Neural progenitor cell (in vitro differentiated cells): ENCODE results near the gene PTPN4. TPM values are rescaled to one million over a fixed set of nuclear protein-coding genes. Genes with fewer than 3 reads are reported as not detected.
A peak's percentile ranks its signal among the peaks of the same experiment; 100 is the strongest.

ENCODE experiments used
- DNase-seq: peaks from one replicate; pipeline ENCODE4 v3.0.0-alpha.2; 2016; ENCODE audit warnings: low spot score
- H2AFZ ChIP-seq: fragments of 200-600 bp; sonication (generic); replicated peaks from 2 replicates; pipeline ENCODE4 v1.6.1; 2016; ENCODE audit warnings: antibody characterized with exemption
- H3F3A ChIP-seq: fragments of 200-600 bp; sonication (generic); 2 replicates; pipeline ENCODE4 v1.6.1; 2016; ENCODE audit warnings: antibody characterized with exemption, low read depth
- H3K27ac ChIP-seq: fragments of 200-600 bp; sonication (generic); 2 replicates; pipeline ENCODE4 v1.5.1; 2016; ENCODE audit warnings: mild to moderate bottlenecking
- H3K27me3 ChIP-seq: fragments of 200-600 bp; sonication (generic); 2 replicates; pipeline ENCODE4 v1.6.1; 2016; ENCODE audit warnings: mild to moderate bottlenecking, moderate library complexity
- H3K36me3 ChIP-seq: fragments of 200-600 bp; sonication (generic); 2 replicates; pipeline ENCODE4 v1.5.1; 2016
- H3K4me1 ChIP-seq: fragments of 200-600 bp; sonication (generic); 2 replicates; pipeline ENCODE4 v1.6.1; 2016; ENCODE audit warnings: mixed run types
- H3K4me2 ChIP-seq: fragments of 200-600 bp; sonication (generic); 2 replicates; pipeline ENCODE4 v1.6.1; 2016
- H3K4me3 ChIP-seq: fragments of 200-600 bp; sonication (generic); 2 replicates; pipeline ENCODE4 v1.5.1; 2016
- H3K79me2 ChIP-seq: fragments of 200-600 bp; sonication (generic); 2 replicates; pipeline ENCODE4 v1.6.1; 2016; ENCODE audit warnings: low read depth
- H3K9ac ChIP-seq: fragments of 200-600 bp; sonication (generic); 2 replicates; pipeline ENCODE4 v1.6.1; 2016
- H3K9me3 ChIP-seq: fragments of 200-600 bp; sonication (generic); 2 replicates; pipeline ENCODE4 v1.5.1; 2016; ENCODE audit warnings: low read depth
- H4K20me1 ChIP-seq: fragments of 200-600 bp; sonication (generic); 2 replicates; pipeline ENCODE4 v1.6.1; 2016; ENCODE audit warnings: low read depth
- H3K27ac Mint-ChIP-seq: 3 replicates; pipeline ENCODE4 v1.8.0; 2021; ENCODE audit warnings: mixed read lengths
- H3K27me3 Mint-ChIP-seq: 2 replicates; pipeline ENCODE4 v1.8.0; 2022; ENCODE audit warnings: low read depth, mild to moderate bottlenecking, inconsistent platforms, moderate library complexity, mixed read lengths; ENCODE audit not compliant: insufficient read depth
- H3K36me3 Mint-ChIP-seq: 3 replicates; pipeline ENCODE4 v1.8.0; 2021; ENCODE audit warnings: mixed read lengths
- H3K4me1 Mint-ChIP-seq: 3 replicates; pipeline ENCODE4 v1.8.0; 2021; ENCODE audit warnings: mixed read lengths
- H3K4me3 Mint-ChIP-seq: 3 replicates; pipeline ENCODE4 v1.8.0; 2021; ENCODE audit warnings: mild to moderate bottlenecking, moderate library complexity, mixed read lengths
- H3K9me3 Mint-ChIP-seq: 3 replicates; pipeline ENCODE4 v1.8.0; 2020; ENCODE audit warnings: mixed read lengths
- EZH2 ChIP-seq: fragments of 200-600 bp; sonication (generic); IDR thresholded peaks from 2 replicates; pipeline ENCODE4 v1.6.1; 2017; ENCODE audit warnings: antibody characterized with exemption, mild to moderate bottlenecking, moderate library complexity
- EZH2phosphoT487 ChIP-seq: fragments of 200-600 bp; sonication (generic); IDR thresholded peaks from 2 replicates; pipeline ENCODE4 v1.6.1; 2017; ENCODE audit warnings: antibody characterized with exemption
- total RNA-seq: library from RNA; depleted of rRNA; stranded (reverse); fragments of >200 nt; gene quantifications from 2 replicates; pipeline ENCODE4 v1.2.3, GENCODE V29; 2015; ENCODE audit warnings: low replicate concordance
- TF ChIP-seq, protein P1 (sequence below): fragments of 200-600 bp; sonication (generic); IDR thresholded peaks from 2 replicates; pipeline ENCODE4 v1.5.1; 2017; ENCODE audit warnings: antibody characterized with exemption, mild to moderate bottlenecking

Gene PTPN4
- total RNA-seq, 1 donor from 2014 or later = 51.8 TPM

GRCh38 chr2:119758881-119759450, 756 bp upstream of the PTPN4 start:
- H3K4me1 ChIP-seq = peaks cover 26% of the 10 kb centered on the region
- DNase-seq = peak; percentile 16
- no peak overlapping the region for H3K9ac ChIP-seq
- H3K27me3 ChIP-seq = no peaks in the 10 kb centered on the region
- peak overlapping the region; percentile 84 for H2AFZ ChIP-seq
- H3K4me2 ChIP-seq = peak overlapping the region; percentile 79
- Mint-ChIP-seq H3K27me3 (no peaks in the 10 kb centered on the region), H3K36me3 (no peaks in the 10 kb centered on the region), H3K9me3 (no peaks in the 10 kb centered on the region), H3K27ac (no peak overlapping the region), H3K4me3 (peak overlapping the region; percentile 90), H3K4me1 (peaks cover 25% of the 10 kb centered on the region)
- TF ChIP-seq EZH2 = no peak
- TF ChIP-seq, protein P1, sequence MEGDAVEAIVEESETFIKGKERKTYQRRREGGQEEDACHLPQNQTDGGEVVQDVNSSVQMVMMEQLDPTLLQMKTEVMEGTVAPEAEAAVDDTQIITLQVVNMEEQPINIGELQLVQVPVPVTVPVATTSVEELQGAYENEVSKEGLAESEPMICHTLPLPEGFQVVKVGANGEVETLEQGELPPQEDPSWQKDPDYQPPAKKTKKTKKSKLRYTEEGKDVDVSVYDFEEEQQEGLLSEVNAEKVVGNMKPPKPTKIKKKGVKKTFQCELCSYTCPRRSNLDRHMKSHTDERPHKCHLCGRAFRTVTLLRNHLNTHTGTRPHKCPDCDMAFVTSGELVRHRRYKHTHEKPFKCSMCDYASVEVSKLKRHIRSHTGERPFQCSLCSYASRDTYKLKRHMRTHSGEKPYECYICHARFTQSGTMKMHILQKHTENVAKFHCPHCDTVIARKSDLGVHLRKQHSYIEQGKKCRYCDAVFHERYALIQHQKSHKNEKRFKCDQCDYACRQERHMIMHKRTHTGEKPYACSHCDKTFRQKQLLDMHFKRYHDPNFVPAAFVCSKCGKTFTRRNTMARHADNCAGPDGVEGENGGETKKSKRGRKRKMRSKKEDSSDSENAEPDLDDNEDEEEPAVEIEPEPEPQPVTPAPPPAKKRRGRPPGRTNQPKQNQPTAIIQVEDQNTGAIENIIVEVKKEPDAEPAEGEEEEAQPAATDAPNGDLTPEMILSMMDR = no peak
- TF ChIP-seq EZH2phosphoT487 = no peak
- peaks cover 24% of the 10 kb centered on the region for H3F3A ChIP-seq
- peak overlapping the region; percentile 98 for H3K4me3 ChIP-seq
- peaks cover 9% of the 10 kb centered on the region for H4K20me1 ChIP-seq
- no peaks in the 10 kb centered on the region for H3K36me3 ChIP-seq
- no peak overlapping the region for H3K27ac ChIP-seq
- H3K79me2 ChIP-seq = peaks cover 39% of the 10 kb centered on the region
- H3K9me3 ChIP-seq = no peaks in the 10 kb centered on the region

GRCh38 chr2:119760237-119760955, 674 bp downstream of the PTPN4 start:
- Mint-ChIP-seq H3K27ac (peak overlapping the region; percentile 12), H3K4me1 (peaks cover 29% of the 10 kb centered on the region), H3K36me3 (peaks cover 3% of the 10 kb centered on the region), H3K27me3 (no peaks in the 10 kb centered on the region), H3K9me3 (peaks cover 4% of the 10 kb centered on the region), H3K4me3 (peak overlapping the region; percentile 87)
- Histone ChIP-seq H3K27me3 (no peaks in the 10 kb centered on the region), H3K9ac (peak overlapping the region; percentile 87), H3K4me1 (peaks cover 34% of the 10 kb centered on the region), H3K4me3 (peak overlapping the region; percentile 98), H3K27ac (peak overlapping the region; percentile 96), H3K4me2 (peak overlapping the region; percentile 97), H4K20me1 (peaks cover 20% of the 10 kb centered on the region), H3K9me3 (no peaks in the 10 kb centered on the region), H3F3A (peaks cover 24% of the 10 kb centered on the region), H3K79me2 (peaks cover 53% of the 10 kb centered on the region), H2AFZ (peak overlapping the region; percentile 74), H3K36me3 (no peaks in the 10 kb centered on the region)
- no peak for DNase-seq
- TF ChIP-seq EZH2 = no peak
- TF ChIP-seq, protein P1 = no peak
- no peak for TF ChIP-seq EZH2phosphoT487

DNA sequence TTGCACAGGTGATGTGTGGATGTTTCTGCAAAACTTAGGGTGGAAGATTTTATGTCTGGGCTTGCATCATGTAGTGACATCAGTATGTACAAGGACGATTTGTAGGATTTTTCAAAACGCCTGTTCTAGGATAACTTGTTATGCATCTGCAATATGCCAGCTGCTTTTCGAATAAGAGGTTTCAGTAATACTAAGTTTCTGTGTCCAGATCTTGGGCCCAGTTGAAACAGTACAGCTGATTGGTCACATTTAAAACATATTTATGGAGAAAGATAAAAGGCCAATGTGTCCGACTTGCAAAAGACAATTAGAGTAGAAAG, 1.2 kb downstream of the PTPN4 start:
- DNase-seq = no peak
- Histone ChIP-seq H3K9me3 (no peaks in the 10 kb centered on the region), H3K36me3 (no peaks in the 10 kb centered on the region), H3K9ac (peak overlapping the region; percentile 87), H3K4me2 (peak overlapping the region; percentile 97), H2AFZ (no peak overlapping the region), H3F3A (peaks cover 24% of the 10 kb centered on the region), H3K4me1 (peaks cover 34% of the 10 kb centered on the region), H3K27ac (no peak overlapping the region), H3K79me2 (peaks cover 58% of the 10 kb centered on the region), H4K20me1 (peaks cover 25% of the 10 kb centered on the region), H3K4me3 (peak overlapping the region; percentile 98), H3K27me3 (no peaks in the 10 kb centered on the region)
- Mint-ChIP-seq H3K4me1 (peaks cover 29% of the 10 kb centered on the region), H3K27me3 (peaks cover 2% of the 10 kb centered on the region), H3K4me3 (peak overlapping the region; percentile 87), H3K36me3 (peaks cover 7% of the 10 kb centered on the region), H3K9me3 (peaks cover 9% of the 10 kb centered on the region), H3K27ac (peak overlapping the region; percentile 12)
- TF ChIP-seq EZH2phosphoT487 (no peak), EZH2 (no peak)
- TF ChIP-seq, protein P1 = no peak
